Trophoblast cell (in vitro differentiated cells and primary cell): Measurements from ENCODE around the gene MAST4.

Experiments
- DNase-seq, 2 donors: peaks; one replicate each; pipeline ENCODE4 v3.0.0-alpha.2; 2016
- H2AFZ ChIP-seq: 2 replicates; pipeline ENCODE4 v1.6.1; 2013; ENCODE audit warnings: low read length, moderate library complexity, mild to moderate bottlenecking; ENCODE audit not compliant: insufficient read depth, poor library complexity
- H2AK5ac ChIP-seq: 2 replicates; pipeline ENCODE4 v1.6.1; 2013; ENCODE audit warnings: mild to moderate bottlenecking, low read length
- H2BK120ac ChIP-seq: 2 replicates; pipeline ENCODE4 v1.6.1; 2013; ENCODE audit warnings: low read length, mild to moderate bottlenecking, moderate library complexity; ENCODE audit not compliant: insufficient read depth, poor library complexity
- H2BK12ac ChIP-seq: 2 replicates; pipeline ENCODE4 v1.6.1; 2013; ENCODE audit warnings: mild to moderate bottlenecking, low read length, moderate library complexity
- H2BK5ac ChIP-seq: 2 replicates; pipeline ENCODE4 v1.6.1; 2013; ENCODE audit warnings: low read length, low read depth, moderate library complexity, mild to moderate bottlenecking; ENCODE audit not compliant: poor library complexity
- H3K14ac ChIP-seq: 2 replicates; pipeline ENCODE4 v1.6.1; 2013; ENCODE audit warnings: mild to moderate bottlenecking, low read length
- H3K18ac ChIP-seq: 2 replicates; pipeline ENCODE4 v1.6.1; 2013; ENCODE audit warnings: mild to moderate bottlenecking, low read length
- H3K23ac ChIP-seq: 2 replicates; pipeline ENCODE4 v1.6.1; 2013; ENCODE audit warnings: low read length
- H3K27ac ChIP-seq: 2 replicates; pipeline ENCODE4 v1.5.1; 2013; ENCODE audit warnings: low read depth, mild to moderate bottlenecking, inconsistent platforms, low read length, moderate library complexity
- H3K27me3 ChIP-seq: 2 replicates; pipeline ENCODE4 v1.6.1; 2013; ENCODE audit warnings: inconsistent platforms, mild to moderate bottlenecking, low read length, moderate library complexity; ENCODE audit not compliant: insufficient read depth
- H3K36me3 ChIP-seq, 2 experiments: 1 replicate in 1 of 2; 2 replicates in 1 of 2; pipeline ENCODE4 v1.6.1; 2013; ENCODE audit warnings: low read length in 2 of 2, mild to moderate bottlenecking in 2 of 2, moderate library complexity in 1 of 2; ENCODE audit not compliant: insufficient read depth in 2 of 2, control insufficient read depth in 1 of 2
- H3K4ac ChIP-seq: 2 replicates; pipeline ENCODE4 v1.6.1; 2013; ENCODE audit warnings: low read depth, mild to moderate bottlenecking, low read length, moderate library complexity
- H3K4me1 ChIP-seq, 2 experiments: 1 replicate in 1 of 2; 2 replicates in 1 of 2; pipeline ENCODE4 v1.6.1; 2013; ENCODE audit warnings: low read length in 2 of 2, mild to moderate bottlenecking in 2 of 2, moderate library complexity in 1 of 2; ENCODE audit not compliant: insufficient read depth in 2 of 2, control insufficient read depth in 1 of 2
- H3K4me2 ChIP-seq: 2 replicates; pipeline ENCODE4 v1.6.1; 2013; ENCODE audit warnings: inconsistent platforms, mild to moderate bottlenecking, low read length, moderate library complexity
- H3K4me3 ChIP-seq: 2 replicates; pipeline ENCODE4 v1.5.1; 2013; ENCODE audit warnings: mild to moderate bottlenecking, low read depth, low read length, inconsistent platforms
- H3K79me1 ChIP-seq: one replicate; pipeline ENCODE4 v1.6.1; 2013; ENCODE audit warnings: low read length
- H3K79me2 ChIP-seq: 2 replicates; pipeline ENCODE4 v1.6.1; 2013; ENCODE audit warnings: low read length, mild to moderate bottlenecking; ENCODE audit not compliant: control insufficient read depth, insufficient read depth, poor library complexity
- H3K9ac ChIP-seq: 2 replicates; pipeline ENCODE4 v1.6.1; 2013; ENCODE audit warnings: mild to moderate bottlenecking, low read length
- H3K9me3 ChIP-seq: 2 replicates; pipeline ENCODE4 v1.6.1; 2013; ENCODE audit warnings: low read depth, mild to moderate bottlenecking, control low read depth, inconsistent platforms, low read length; ENCODE audit not compliant: insufficient read depth
- H4K12ac ChIP-seq: 2 replicates; pipeline ENCODE4 v1.6.1; 2013; ENCODE audit warnings: low read depth, mild to moderate bottlenecking, low read length, moderate library complexity
- H4K8ac ChIP-seq: 2 replicates; pipeline ENCODE4 v1.6.1; 2013; ENCODE audit warnings: low read depth, mild to moderate bottlenecking, low read length, moderate library complexity
- H4K91ac ChIP-seq: one replicate; pipeline ENCODE4 v1.6.1; 2013; ENCODE audit warnings: low read depth, mild to moderate bottlenecking, low read length, moderate library complexity
- WGBS: extraction: QIAGEN DNeasy Blood & Tissue Kit; methylation state at CpG from one replicate; pipeline ENCODE4 v1.1.7; 2013; ENCODE audit warnings: missing lambda C conversion rate; ENCODE audit not compliant: insufficient read length, insufficient coverage; ENCODE audit errors: extremely low coverage; 5-methylcytosine and 5-hydroxymethylcytosine counted together

The MAST4 gene

DNA sequence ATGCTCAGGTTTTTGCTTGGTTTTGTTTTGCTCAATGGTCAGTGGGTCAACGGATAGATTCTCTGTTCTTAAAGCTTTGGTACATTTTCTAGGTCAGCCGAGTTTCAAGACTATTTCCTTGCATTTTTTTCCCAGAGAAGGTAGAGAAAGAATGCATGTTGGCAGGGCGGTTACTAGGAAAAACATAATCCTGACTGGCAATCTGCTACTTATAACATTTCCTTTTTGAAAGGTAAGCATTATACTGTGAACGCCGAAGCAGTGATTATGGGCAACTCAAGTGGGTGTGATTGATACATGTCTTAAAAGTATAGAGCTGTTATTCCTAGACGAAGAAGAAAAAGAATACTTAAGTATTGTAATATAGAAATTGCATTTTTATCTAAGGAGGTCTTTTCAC is 273.2 kb downstream of the MAST4 start:
- no CpG with 5 or more reads among the region's 6 CpGs for WGBS
- Histone ChIP-seq H2BK120ac (no peak overlapping the region), H3K14ac (no peak overlapping the region)

DNA sequence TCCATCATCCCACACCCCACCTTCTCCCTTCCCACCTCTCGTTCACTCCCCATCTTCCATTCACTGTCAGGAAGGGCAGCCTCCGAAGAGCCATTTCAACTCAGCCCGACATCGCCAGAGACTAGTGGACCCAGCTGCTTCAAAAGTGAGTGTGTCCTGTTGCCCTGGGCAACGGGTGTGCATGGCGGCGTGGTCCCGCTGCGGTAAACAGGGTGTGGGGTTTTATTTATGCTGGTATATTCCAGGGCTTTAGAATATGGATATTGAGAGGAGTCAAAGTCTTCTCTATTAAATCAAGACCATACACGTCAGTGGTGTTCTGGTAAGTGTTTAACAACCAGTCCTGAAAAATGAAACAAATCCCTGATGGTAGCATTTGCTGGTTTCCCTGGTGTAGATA is 274.5 kb downstream of the MAST4 start:
- H3K9me3 ChIP-seq = no peaks in the 10 kb centered on the region
- H3K79me2 ChIP-seq = no peaks in the 10 kb centered on the region
- no peak overlapping the region for H3K9ac ChIP-seq
- no peak overlapping the region for H2BK5ac ChIP-seq
- H3K4me1 ChIP-seq = peaks cover 0 to 4% of the 10 kb centered on the region in 2 experiments
- peak overlapping the region; percentile 4 for H2BK12ac ChIP-seq
- H2BK120ac ChIP-seq = no peak overlapping the region
- WGBS = 100% methylated on average over 1 of the region's 10 CpGs
- H3K4me2 ChIP-seq = no peak overlapping the region
- H3K23ac ChIP-seq = no peak overlapping the region
- H4K12ac ChIP-seq = no peak overlapping the region
- no peak overlapping the region for H3K18ac ChIP-seq
- DNase-seq = peak; percentile 45 to 80
- H2AFZ ChIP-seq = no peak overlapping the region
- H3K36me3 ChIP-seq = no peaks in the 10 kb centered on the region
- H2AK5ac ChIP-seq = peak overlapping the region; percentile 3
- no peak overlapping the region for H3K4me3 ChIP-seq
- no peak overlapping the region for H3K27ac ChIP-seq
- no peak overlapping the region for H3K14ac ChIP-seq
- peak overlapping the region; percentile 45 for H4K91ac ChIP-seq
- H4K8ac ChIP-seq = no peak overlapping the region
- peaks cover 11% of the 10 kb centered on the region for H3K79me1 ChIP-seq
- H3K27me3 ChIP-seq = no peaks in the 10 kb centered on the region
- no peak overlapping the region for H3K4ac ChIP-seq

More for the DNA sequence above, 273.2 kb downstream of the MAST4 start:
- H3K9me3 ChIP-seq = no peaks in the 10 kb centered on the region
- no peaks in the 10 kb centered on the region for H3K27me3 ChIP-seq
- H4K8ac ChIP-seq = no peak overlapping the region
- no peak overlapping the region for H3K27ac ChIP-seq
- H3K23ac ChIP-seq = no peak overlapping the region
- H3K79me2 ChIP-seq = no peaks in the 10 kb centered on the region
- H3K79me1 ChIP-seq = peaks cover 11% of the 10 kb centered on the region
- no peak overlapping the region for H2BK12ac ChIP-seq
- no peaks in the 10 kb centered on the region for H3K36me3 ChIP-seq
- H4K12ac ChIP-seq = no peak overlapping the region
- DNase-seq = peak; percentile 37 to 79
- H4K91ac ChIP-seq = no peak overlapping the region
- H2AFZ ChIP-seq = no peak overlapping the region
- no peak overlapping the region for H3K4me3 ChIP-seq
- no peak overlapping the region for H3K18ac ChIP-seq
- peaks cover 0 to 4% of the 10 kb centered on the region in 2 experiments for H3K4me1 ChIP-seq
- H2AK5ac ChIP-seq = no peak overlapping the region
- H3K4ac ChIP-seq = no peak overlapping the region
- no peak overlapping the region for H3K9ac ChIP-seq
- H3K4me2 ChIP-seq = no peak overlapping the region
- H2BK5ac ChIP-seq = no peak overlapping the region

DNA sequence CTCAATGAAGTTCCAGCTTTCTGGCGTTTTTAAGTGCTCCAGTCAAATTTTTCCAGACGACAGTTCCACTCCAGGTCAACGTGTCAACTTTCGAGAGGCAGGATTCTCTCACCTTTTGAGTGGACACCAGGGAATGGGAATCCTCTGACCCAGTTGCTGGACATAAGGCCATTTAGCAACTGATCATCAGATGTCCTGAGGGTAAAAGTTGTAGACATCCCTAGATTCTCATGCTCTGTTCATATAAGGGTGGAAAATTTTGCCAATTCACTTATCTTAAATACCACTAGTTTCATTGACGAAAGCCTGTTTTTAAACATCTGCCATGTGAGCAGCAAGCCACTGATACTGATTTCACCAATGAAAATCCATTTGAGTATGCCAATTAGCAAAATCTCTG is 275.5 kb downstream of the MAST4 start:
- peak; percentile 78 to 97 for DNase-seq
- no peak overlapping the region for H3K4ac ChIP-seq
- H3K27ac ChIP-seq = peak overlapping the region; percentile 10
- no peaks in the 10 kb centered on the region for H3K9me3 ChIP-seq
- no peak overlapping the region for H4K8ac ChIP-seq
- H2BK12ac ChIP-seq = peak overlapping the region; percentile 50
- H3K79me1 ChIP-seq = peaks cover 10% of the 10 kb centered on the region
- H3K27me3 ChIP-seq = no peaks in the 10 kb centered on the region
- H4K91ac ChIP-seq = no peak overlapping the region
- no CpG with 5 or more reads among the region's 5 CpGs for WGBS
- no peak overlapping the region for H3K4me3 ChIP-seq
- no peak overlapping the region for H4K12ac ChIP-seq
- H3K23ac ChIP-seq = no peak overlapping the region
- no peak overlapping the region for H2AK5ac ChIP-seq
- H2BK120ac ChIP-seq = no peak overlapping the region
- peaks cover 0 to 4% of the 10 kb centered on the region in 2 experiments for H3K4me1 ChIP-seq
- H3K4me2 ChIP-seq = no peak overlapping the region
- no peak overlapping the region for H3K18ac ChIP-seq
- no peaks in the 10 kb centered on the region for H3K36me3 ChIP-seq
- peak overlapping the region; percentile 0 for H3K9ac ChIP-seq
- no peaks in the 10 kb centered on the region for H3K79me2 ChIP-seq
- H2BK5ac ChIP-seq = no peak overlapping the region
- H3K14ac ChIP-seq = no peak overlapping the region
- H2AFZ ChIP-seq = no peak overlapping the region

DNA sequence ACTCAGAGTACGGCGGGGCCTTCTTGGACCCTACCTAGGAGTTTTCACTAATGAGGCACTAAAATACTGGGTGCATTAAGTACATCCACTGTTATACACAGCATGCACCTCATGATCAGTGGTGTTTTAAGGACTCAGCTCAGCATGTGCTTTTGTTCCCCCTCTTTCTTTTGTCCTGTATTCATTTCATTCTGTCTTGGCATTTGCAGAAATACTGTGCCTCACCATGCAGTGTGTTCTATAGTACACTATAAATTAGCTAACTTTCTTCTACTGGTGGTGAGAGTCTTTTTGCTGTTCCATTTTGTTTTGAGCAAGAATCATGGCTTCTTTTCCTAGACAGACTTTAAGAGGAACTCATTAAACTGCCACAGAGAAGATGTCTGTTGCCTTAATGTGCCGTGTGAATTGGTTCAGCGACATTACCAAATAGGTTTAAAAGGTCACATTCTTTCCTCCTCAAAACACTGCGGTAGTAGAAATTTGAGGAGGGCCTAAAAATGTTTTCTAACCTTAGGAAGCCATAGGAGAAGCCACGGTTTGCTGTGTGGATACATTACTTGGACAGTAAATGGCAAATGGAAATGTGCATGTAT is 276.6 kb downstream of the MAST4 start:
- H4K12ac ChIP-seq = no peak overlapping the region
- no peak overlapping the region for H2AFZ ChIP-seq
- no peak overlapping the region for H3K9ac ChIP-seq
- no peaks in the 10 kb centered on the region for H3K36me3 ChIP-seq
- peaks cover 8% of the 10 kb centered on the region for H3K79me1 ChIP-seq
- H2BK12ac ChIP-seq = peak overlapping the region; percentile 27
- no peak overlapping the region for H2AK5ac ChIP-seq
- no peak overlapping the region for H3K4me2 ChIP-seq
- H3K27ac ChIP-seq = no peak overlapping the region
- no peak overlapping the region for H4K8ac ChIP-seq
- H3K18ac ChIP-seq = no peak overlapping the region
- no peak overlapping the region for H4K91ac ChIP-seq
- H3K79me2 ChIP-seq = no peaks in the 10 kb centered on the region
- peaks cover 2% of the 10 kb centered on the region for H3K9me3 ChIP-seq
- H3K4ac ChIP-seq = no peak overlapping the region
- H2BK5ac ChIP-seq = no peak overlapping the region
- no CpG with 5 or more reads among the region's 6 CpGs for WGBS
- no peak overlapping the region for H3K23ac ChIP-seq
- H3K4me1 ChIP-seq = peaks cover 0 to 4% of the 10 kb centered on the region in 2 experiments
- H3K4me3 ChIP-seq = no peak overlapping the region
- peak in 1 of 2 donors; percentile 31 for DNase-seq
- H3K14ac ChIP-seq = no peak overlapping the region
- no peak overlapping the region for H2BK120ac ChIP-seq
- no peaks in the 10 kb centered on the region for H3K27me3 ChIP-seq
